Daoy (cell line): ENCODE results near the gene NCKIPSD. TPM values are rescaled to one million over a fixed set of nuclear protein-coding genes. Genes with fewer than 3 reads are reported as not detected.
A peak's percentile ranks its signal among the peaks of the same experiment; 100 is the strongest.

Experiments
- DNase-seq: peaks from one replicate; pipeline ENCODE4 v3.0.0-alpha.2; 2015; ENCODE audit warnings: low read depth
- total RNA-seq: library from RNA; depleted of rRNA; stranded (reverse); fragments of >200 nt; shearing (Covaris generic); gene quantifications from 2 replicates; pipeline ENCODE4 v1.2.3, GENCODE V29; 2014

The NCKIPSD gene
- total RNA-seq, 1 experiment from 2014 or later = 9.5 TPM

GRCh38 chr3:48696601-48697000 lies 10.9 kb upstream of the NCKIPSD start:
- DNase-seq = no peak

- DNase-seq = no peak
Observed at GRCh38 chr3:48696156-48696555, 10.4 kb upstream of the NCKIPSD start.

- DNase-seq = peak; percentile 83
Observed at GRCh38 chr3:48695393-48695753, 9.7 kb upstream of the NCKIPSD start.

GRCh38 chr3:48694610-48695392 lies 9.1 kb upstream of the NCKIPSD start:
- peak; percentile 83 for DNase-seq

- DNase-seq = no peak
Observed at GRCh38 chr3:48693826-48694225, 8.1 kb upstream of the NCKIPSD start.

GRCh38 chr3:48692551-48692950 lies 6.8 kb upstream of the NCKIPSD start:
- DNase-seq = no peak

GRCh38 chr3:48690846-48691458 lies 5.2 kb upstream of the NCKIPSD start:
- DNase-seq = no peak

- DNase-seq = no peak
Observed at GRCh38 chr3:48689384-48689783, 3.7 kb upstream of the NCKIPSD start.

GRCh38 chr3:48688737-48689075 lies 3.0 kb upstream of the NCKIPSD start:
- DNase-seq = no peak

- DNase-seq = no peak
Observed at GRCh38 chr3:48688032-48688736, 2.5 kb upstream of the NCKIPSD start.

GRCh38 chr3:48687220-48687678 lies 1.5 kb upstream of the NCKIPSD start:
- DNase-seq = no peak

- DNase-seq = no peak
Observed at GRCh38 chr3:48686538-48687219, 964 bp upstream of the NCKIPSD start.

- DNase-seq = no peak
Observed at GRCh38 chr3:48685293-48685602, 467 bp downstream of the NCKIPSD start.

- no peak for DNase-seq
Observed at GRCh38 chr3:48684480-48685143, 1.1 kb downstream of the NCKIPSD start.

GRCh38 chr3:48684054-48684349 lies 1.7 kb downstream of the NCKIPSD start:
- DNase-seq = no peak

- DNase-seq = no peak
Observed at GRCh38 chr3:48682786-48683185, 2.9 kb downstream of the NCKIPSD start.

- no peak for DNase-seq
Observed at GRCh38 chr3:48681974-48682610, 3.6 kb downstream of the NCKIPSD start.

GRCh38 chr3:48681541-48681880 lies 4.2 kb downstream of the NCKIPSD start:
- DNase-seq = no peak

GRCh38 chr3:48680811-48681540 lies 4.7 kb downstream of the NCKIPSD start:
- no peak for DNase-seq

- no peak for DNase-seq
Observed at GRCh38 chr3:48679411-48680391, 6.0 kb downstream of the NCKIPSD start.
